HG03139 (cell line): ENCODE results near the gene TLR5.

Source experiments
- ATAC-seq: cut with Tn5 transposase; IDR thresholded peaks from one replicate; pipeline ENCODE4 v1.9.1; 2021; ENCODE audit not compliant: unreplicated experiment

The TLR5 gene

GRCh38 chr1:223068900-223069665, 74.0 kb downstream of the TLR5 start:
- no peak for ATAC-seq

- ATAC-seq: no peak
These were observed 75.1 kb downstream of the TLR5 start for GRCh38 chr1:223067914-223068313.

- ATAC-seq: no peak
These were observed 76.6 kb downstream of the TLR5 start for GRCh38 chr1:223066415-223066814.

GRCh38 chr1:223062177-223062576, 80.9 kb downstream of the TLR5 start:
- no peak for ATAC-seq

- no peak for ATAC-seq
These were observed 83.5 kb downstream of the TLR5 start for GRCh38 chr1:223059526-223059925.
